K562 (cell line): ENCODE data around the gene AGK. TPM values are rescaled to one million over a fixed set of nuclear protein-coding genes. Genes with fewer than 3 reads are reported as not detected.

Experiments
- ATAC-seq: fragments of 200-7000 bp; cut with Tn5 transposase; 3 replicates; pipeline ENCODE4 v1.9.1; 2020; ENCODE audit warnings: moderate library complexity
- BruUV-seq: library from RNA; stranded (reverse); fragments of 400-500 nt; replicated peaks from 2 replicates; lab custom pipeline; 2021; lab: Mats Ljungman, UMichigan
- CTCF ChIA-PET: fragments of 300-600 bp; formaldehyde crosslinking; extraction: SDS; loops from one replicate; lab custom pipeline; 2021; ENCODE audit warnings: low intra/inter-chr PET ratio; lab: Yijun Ruan, JAX
- POLR2A ChIA-PET: fragments of 300-600, 350-650 bp; sonication (Branson Sonifier 250); formaldehyde crosslinking; extraction: SDS; loops from one replicate; lab custom pipeline; 2021; ENCODE audit warnings: antibody characterized with exemption, inconsistent platforms; lab: Yijun Ruan, JAX
- DNase-seq, 4 experiments: peaks; one replicate each; pipeline versions ENCODE4 v3.0.0 to v3.0.0-alpha.2; 2011 to 2018; ENCODE audit warnings: low spot score in 3 of 4, mixed read lengths in 3 of 4; ENCODE audit errors: extremely low read depth in 1 of 4
- FAIRE-seq: peaks from 2 replicates; lab custom pipeline; 2011; peaks lifted over from hg19 to GRCh38; lab: Jason Lieb, UNC
- H2AFZ ChIP-seq: 2 replicates; pipeline ENCODE4 v1.6.0; 2011; ENCODE audit warnings: low read depth, low read length, control low read depth, inconsistent platforms
- H3K27ac ChIP-seq: fragments of 200-600 bp; 3 replicates; pipeline ENCODE4 v1.8.0; 2011; ENCODE audit warnings: low read depth, mild to moderate bottlenecking, control low read depth, inconsistent platforms, low read length, moderate library complexity, mixed read lengths; ENCODE audit errors: extremely low read depth
- H3K27me3 ChIP-seq, 2 experiments: fragments of 300-600 bp in 1 of 2; 2 replicates in 1 of 2; 3 replicates in 1 of 2; pipeline versions ENCODE4 v1.6.0 to v1.8.0; 2011; ENCODE audit warnings: inconsistent platforms in 2 of 2, low read length in 2 of 2, mild to moderate bottlenecking in 1 of 2, mixed read lengths in 1 of 2, moderate library complexity in 1 of 2; ENCODE audit not compliant: control insufficient read depth in 2 of 2, insufficient read depth in 2 of 2
- H3K36me3 ChIP-seq: fragments of 300-600 bp; 3 replicates; pipeline ENCODE4 v1.8.0; 2011; ENCODE audit warnings: mild to moderate bottlenecking, low read length, inconsistent platforms; ENCODE audit not compliant: control insufficient read depth, insufficient read depth
- H3K4me1 ChIP-seq, 2 experiments: fragments of 200-600 bp in 1 of 2; replicated peaks in 1 of 2; 2 replicates in 1 of 2; 3 replicates in 1 of 2; pipeline versions ENCODE4 v1.5.1 to v1.8.0; 2011; ENCODE audit warnings: inconsistent platforms in 2 of 2, low read length in 2 of 2, mild to moderate bottlenecking in 1 of 2, mixed read lengths in 1 of 2, moderate library complexity in 1 of 2; ENCODE audit not compliant: control insufficient read depth in 2 of 2, insufficient read depth in 2 of 2
- H3K4me2 ChIP-seq: 2 replicates; pipeline ENCODE4 v1.6.1; 2011; ENCODE audit warnings: low read length, control low read depth, inconsistent platforms, mixed read lengths; ENCODE audit not compliant: insufficient read depth
- H3K4me3 ChIP-seq: fragments of 200-600 bp; sonication (generic), shearing (Covaris generic); 2 replicates; pipeline ENCODE4 v1.5.1; 2016; ENCODE audit warnings: control low read depth, inconsistent platforms
- H3K79me2 ChIP-seq: fragments of 200-600 bp; 3 replicates; pipeline ENCODE4 v1.8.0; 2011; ENCODE audit warnings: low read length, inconsistent platforms; ENCODE audit not compliant: control insufficient read depth, insufficient read depth
- H3K9ac ChIP-seq, 2 experiments: 2 replicates each; pipeline versions ENCODE4 v1.6.0 to v1.6.1; 2011; ENCODE audit warnings: low read depth in 2 of 2, low read length in 2 of 2, control low read depth in 1 of 2, inconsistent platforms in 1 of 2, mild to moderate bottlenecking in 1 of 2, mixed read lengths in 1 of 2; ENCODE audit not compliant: insufficient read depth in 1 of 2
- H3K9me1 ChIP-seq: one replicate; pipeline ENCODE4 v1.6.0; 2011; ENCODE audit warnings: inconsistent platforms, mild to moderate bottlenecking, low read length, moderate library complexity; ENCODE audit not compliant: control insufficient read depth, insufficient read depth
- H3K9me3 ChIP-seq: replicated peaks from 2 replicates; pipeline ENCODE4 v1.5.1; 2011; ENCODE audit warnings: low read depth, low read length, inconsistent platforms; ENCODE audit not compliant: control insufficient read depth, insufficient read depth
- H4K20me1 ChIP-seq: replicated peaks from 2 replicates; pipeline ENCODE4 v1.6.1; 2011; ENCODE audit warnings: low read length, inconsistent platforms, mixed read lengths; ENCODE audit not compliant: control insufficient read depth, insufficient read depth
- CSDE1 ChIP-seq, 2 experiments: fragments of 450-650 bp; IDR thresholded peaks; 2 replicates each; pipeline ENCODE4 v1.6.1; 2016; ENCODE audit warnings: mild to moderate bottlenecking in 1 of 2
- CTCFL ChIP-seq: IDR thresholded peaks from 2 replicates; pipeline ENCODE4 v1.6.1; 2011; ENCODE audit warnings: borderline replicate concordance, low read depth, mild to moderate bottlenecking, moderate library complexity, low read length; ENCODE audit not compliant: insufficient read depth, poor library complexity, severe bottlenecking
- DEAF1 ChIP-seq: fragments of 450-650 bp; formaldehyde crosslinking; IDR thresholded peaks from 2 replicates; pipeline ENCODE4 v1.4.0; 2020; ENCODE audit warnings: mild to moderate bottlenecking, moderate library complexity
- GMEB1 ChIP-seq: fragments of 250-450 bp; sonication (Bioruptor Pico); IDR thresholded peaks from 2 replicates; pipeline ENCODE4 v1.4.0; 2020; ENCODE audit warnings: mild to moderate bottlenecking
- HNRNPUL1 ChIP-seq: fragments of 200-400 bp; formaldehyde crosslinking; IDR thresholded peaks from 2 replicates; pipeline ENCODE4 v1.6.1; 2017; ENCODE audit warnings: low read length
- HOMEZ ChIP-seq: fragments of 250-450 bp; sonication (Bioruptor Pico); IDR thresholded peaks from 2 replicates; pipeline ENCODE4 v1.4.0; 2020; ENCODE audit warnings: mild to moderate bottlenecking, moderate library complexity
- RCOR1 ChIP-seq, 2 experiments: IDR thresholded peaks; 2 replicates each; pipeline ENCODE4 v1.6.1; 2012; ENCODE audit warnings: low read depth in 2 of 2, low read length in 2 of 2, borderline replicate concordance in 1 of 2, improper control_type of control experiment in 1 of 2
- RFX1 ChIP-seq: fragments of 450-650 bp; IDR thresholded peaks from 2 replicates; pipeline ENCODE4 v1.6.1; 2016; ENCODE audit warnings: mild to moderate bottlenecking, moderate library complexity
- TGIF2 ChIP-seq: sonication (generic); formaldehyde crosslinking; IDR thresholded peaks from 2 replicates; pipeline ENCODE4 v1.8.1; 2022; ENCODE audit warnings: mild to moderate bottlenecking, missing genetic modification reagents, moderate library complexity
- ZNF830 ChIP-seq: fragments of 250-450 bp; sonication (Bioruptor Pico); IDR thresholded peaks from 2 replicates; pipeline ENCODE4 v1.5.0; 2021; ENCODE audit warnings: mild to moderate bottlenecking
- WGBS: fragments of 100-300 bp; shearing (Covaris generic); methylation state at CpG from one replicate; pipeline ENCODE4 v1.1.6; 2016; ENCODE audit warnings: low coverage, mixed read lengths; ENCODE audit not compliant: insufficient coverage; ENCODE audit errors: missing lambda C conversion rate; 5-methylcytosine and 5-hydroxymethylcytosine counted together
- in situ Hi-C: fragments of 300-500 bp; cut with MboI; formaldehyde crosslinking; loops from 4 replicates; pipeline ENCODE4 v1.15.0; 2018; ENCODE audit warnings: inconsistent platforms, mixed read lengths
- intact Hi-C: fragments of 100-400 bp; cut with micrococcal nuclease; formaldehyde crosslinking; loops from 2 replicates; pipeline ENCODE4 v1.14.2; 2022
- polyA plus RNA-seq, 8 experiments: library from polyadenylated mRNA; depleted of rRNA in 4 of 8; stranded (reverse) in 5 of 8; unstranded in 3 of 8; fragments of >200 nt; fragmentation: Nextera tagmentation in 2 of 8; fragmentation: Illumina TruSeq in 1 of 8; extraction: Ambion mirVana in 2 of 8; extraction: Trizol in 1 of 8; gene quantifications; 2 replicates each; pipeline versions ENCODE4 v1.2.1 to v1.2.3, GENCODE V29; 2011 to 2014; ENCODE audit warnings: inconsistent platforms in 1 of 8, missing spikeins in 1 of 8
- total RNA-seq, 7 experiments: library from RNA; depleted of rRNA in 6 of 7; stranded (reverse); fragments of >200 nt in 6 of 7; fragmentation: Illumina TruSeq in 2 of 7; extraction: Trizol in 2 of 7; gene quantifications; 2 replicates each; pipeline versions ENCODE4 v1.2.1 to v1.2.3, GENCODE V29; 2011 to 2021; ENCODE audit warnings: low replicate concordance in 1 of 7

The AGK gene
- total and polyA plus RNA-seq, 9 of the 15 experiments (the other 6 are each of a cell fraction or from before 2014, with no cell fraction given), result 50.7 to 128 (median 71.8) TPM

- TF ChIP-seq CTCFL, result no peak
- TF ChIP-seq ZNF830, result no peak
Observed at GRCh38 chr7:141649137-141649864, 98.1 kb downstream of the AGK start (continued).

GRCh38 chr7:141649865-141650634, 98.8 kb downstream of the AGK start:
- Histone ChIP-seq H3K4me1 (peaks cover 0 to 2% of the 10 kb centered on the region in 2 experiments; a peak in 1 of 5 replicates), H2AFZ (no peak overlapping the region), H3K36me3 (peaks cover 61% of the 10 kb centered on the region), H3K27ac (no peak overlapping the region), H3K9me3 (no peaks in the 10 kb centered on the region), H3K9me1 (no peaks in the 10 kb centered on the region), H3K4me3 (no peak overlapping the region), H3K27me3 (no peaks in the 10 kb centered on the region), H3K9ac (no peak overlapping the region), H3K4me2 (no peak overlapping the region), H4K20me1 (no peaks in the 10 kb centered on the region), H3K79me2 (no peaks in the 10 kb centered on the region)
- POLR2A ChIA-PET, result interaction anchor here (0.5 to 1.0 kb wide), 2 partner anchors 11 to 30 kb away, joined by 3 read pairs; no protein-coding TSS in a partner anchor
- BruUV-seq, result no TSS peak
- FAIRE-seq (peak; percentile 84), DNase-seq (peak; percentile 60 to 73 (median 68)), ATAC-seq (peak; percentile 89)
- intact Hi-C loops, result loop anchor here (1.0 to 10.0 kb wide), 4 partner anchors 98 to 575 kb away; partner anchors contain the start of genes AGK and TMEM178B
- 49% methylated on average over 6 of the region's 6 CpGs for WGBS
- in situ Hi-C loops, result no loop called here
- CTCF ChIA-PET, result interaction anchor here (0.6 to 1.2 kb wide), 3 partner anchors 117 to 1132 kb away, joined by 3 to 5 read pairs (median 3); no protein-coding TSS in a partner anchor
- TF ChIP-seq DEAF1 (peak; percentile 77), CSDE1 (IDR thresholded peaks at IDR 0.05) (0 out of 4 replicates have a peak, but pooled peaks of 1 of the 2 experiments have one; percentile 35), RFX1 (peak; percentile 91), GMEB1 (CRISPR knock-in tag) (no peak), RCOR1 (IDR thresholded peaks at IDR 0.05; ENCODE audit: borderline replicate concordance in 1 of 2, low read depth in 2 of 2, low read length in 2 of 2) (peak in 1 of 2 experiments; percentile 13; a peak in 1 of 4 replicates), TGIF2 (CRISPR knock-in tag) (no peak), HOMEZ (CRISPR knock-in tag) (no peak), HNRNPUL1 (no peak)
